ENCODE results near the gene VAMP2. TPM values are rescaled to one million over a fixed set of nuclear protein-coding genes. Genes with fewer than 3 reads are reported as not detected.

The VAMP2 gene
- total RNA-seq, 1 donor from 2014 or later, result 97.7 TPM

DNA sequence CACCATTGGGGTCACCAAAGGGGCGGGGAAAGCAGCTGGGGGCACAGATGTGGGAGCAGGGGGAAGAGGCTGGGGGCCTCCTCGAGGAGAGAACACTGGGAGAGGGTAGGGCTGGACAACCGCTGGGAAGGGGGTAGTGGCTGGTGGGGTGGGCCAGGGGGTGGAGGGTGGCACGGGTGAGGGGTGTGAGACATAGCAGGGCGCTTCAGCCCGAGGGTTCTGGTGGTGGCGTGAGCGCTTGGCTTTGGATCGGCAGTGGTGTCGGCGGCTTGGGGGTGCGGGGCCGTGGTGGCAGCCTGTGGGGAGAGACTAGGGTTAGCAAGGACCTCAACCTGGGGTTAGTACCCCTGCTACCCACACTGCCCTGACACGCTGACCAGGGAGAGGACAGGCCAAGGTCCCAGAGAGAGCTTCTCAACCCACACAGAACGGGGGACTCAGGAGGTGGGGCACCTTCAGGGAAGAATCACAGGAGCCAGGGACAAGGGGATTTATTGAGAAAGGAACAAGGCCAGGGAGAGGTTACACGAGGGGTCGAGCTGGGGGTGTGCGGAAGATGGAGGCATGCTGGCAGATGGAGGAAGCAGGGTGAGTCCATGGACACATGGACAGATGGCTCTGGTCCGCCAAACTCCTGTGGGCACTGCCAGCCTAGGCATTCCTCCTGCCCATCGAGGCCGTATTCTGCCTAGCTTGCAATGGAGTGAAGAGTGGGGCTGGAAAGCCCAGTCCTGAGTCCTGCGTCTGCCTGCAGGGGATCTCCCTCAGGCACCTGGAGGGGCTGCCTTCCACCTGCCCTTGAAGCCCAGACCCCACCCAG, 19.0 kb downstream of the VAMP2 start:
- Mint-ChIP-seq H3K4me1 (no peaks in the 10 kb centered on the region), H3K36me3 (ENCODE audit: low read depth) (peaks cover 70% of the 10 kb centered on the region), H3K4me3 (no peak overlapping the region), H3K27me3 (no peaks in the 10 kb centered on the region), H3K27ac (no peak overlapping the region), H3K9me3 (no peaks in the 10 kb centered on the region)
- DNase-seq, result no peak
- intact Hi-C loops (cut with micrococcal nuclease), result no loop called here
- no peak for ATAC-seq (ENCODE audit: low read depth)
- ChIA-PET CTCF (no interaction called here), POLR2A (interaction anchor here (0.7 to 1.1 kb wide), 2 partner anchors 13 to 48 kb away, joined by 3 to 5 read pairs; no protein-coding TSS in a partner anchor)
- TF ChIP-seq, protein P1, sequence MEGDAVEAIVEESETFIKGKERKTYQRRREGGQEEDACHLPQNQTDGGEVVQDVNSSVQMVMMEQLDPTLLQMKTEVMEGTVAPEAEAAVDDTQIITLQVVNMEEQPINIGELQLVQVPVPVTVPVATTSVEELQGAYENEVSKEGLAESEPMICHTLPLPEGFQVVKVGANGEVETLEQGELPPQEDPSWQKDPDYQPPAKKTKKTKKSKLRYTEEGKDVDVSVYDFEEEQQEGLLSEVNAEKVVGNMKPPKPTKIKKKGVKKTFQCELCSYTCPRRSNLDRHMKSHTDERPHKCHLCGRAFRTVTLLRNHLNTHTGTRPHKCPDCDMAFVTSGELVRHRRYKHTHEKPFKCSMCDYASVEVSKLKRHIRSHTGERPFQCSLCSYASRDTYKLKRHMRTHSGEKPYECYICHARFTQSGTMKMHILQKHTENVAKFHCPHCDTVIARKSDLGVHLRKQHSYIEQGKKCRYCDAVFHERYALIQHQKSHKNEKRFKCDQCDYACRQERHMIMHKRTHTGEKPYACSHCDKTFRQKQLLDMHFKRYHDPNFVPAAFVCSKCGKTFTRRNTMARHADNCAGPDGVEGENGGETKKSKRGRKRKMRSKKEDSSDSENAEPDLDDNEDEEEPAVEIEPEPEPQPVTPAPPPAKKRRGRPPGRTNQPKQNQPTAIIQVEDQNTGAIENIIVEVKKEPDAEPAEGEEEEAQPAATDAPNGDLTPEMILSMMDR (IDR thresholded peaks at IDR 0.05), result no peak

DNA sequence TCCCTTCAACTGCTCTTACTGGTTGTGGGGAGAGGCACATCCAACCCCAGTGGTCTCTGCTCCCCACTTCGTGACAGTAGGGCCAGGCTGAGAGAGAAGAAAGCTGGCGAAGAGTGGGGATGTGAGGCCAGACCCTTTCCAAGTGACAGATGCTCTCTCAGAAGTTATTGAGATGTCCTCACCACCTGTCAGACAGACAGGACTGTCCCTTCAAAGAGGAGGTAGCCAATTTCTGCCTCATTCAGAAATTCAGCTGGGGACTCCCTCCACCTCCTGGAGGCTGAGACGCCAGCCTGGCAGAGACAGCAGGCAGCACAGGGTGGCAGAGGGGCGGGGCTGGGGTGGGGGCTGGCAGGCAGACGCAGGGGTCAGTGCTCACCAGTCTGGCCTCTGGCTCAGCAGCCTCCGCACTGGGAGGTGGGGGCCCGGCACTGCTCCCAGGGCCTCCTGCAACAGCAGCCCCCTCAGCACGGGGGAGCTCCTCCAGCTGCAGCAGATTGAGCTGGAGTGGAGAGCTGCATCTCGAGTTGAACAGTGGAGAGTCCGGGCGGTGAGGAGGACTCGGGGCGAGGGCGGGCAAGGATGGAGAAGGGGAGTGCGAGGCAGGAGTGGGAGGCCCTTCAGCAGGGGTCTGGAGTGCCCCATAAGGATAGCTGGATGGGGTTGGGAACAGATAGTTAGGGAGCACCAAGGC, 19.7 kb downstream of the VAMP2 start:
- POLR2A ChIA-PET, result interaction anchor here (0.7 to 5.6 kb wide), 3 partner anchors 7 to 47 kb away, joined by 3 to 37 read pairs (median 5); no protein-coding TSS in a partner anchor
- ATAC-seq (ENCODE audit: low read depth) (no peak), DNase-seq (no peak)
- Mint-ChIP-seq H3K4me3 (no peak overlapping the region), H3K4me1 (no peaks in the 10 kb centered on the region), H3K27ac (no peak overlapping the region), H3K9me3 (no peaks in the 10 kb centered on the region), H3K36me3 (ENCODE audit: low read depth) (peaks cover 63% of the 10 kb centered on the region), H3K27me3 (no peaks in the 10 kb centered on the region)
- TF ChIP-seq, protein P1 (IDR thresholded peaks at IDR 0.05), result no peak
- CTCF ChIA-PET, result no interaction called here
- intact Hi-C loops (cut with micrococcal nuclease), result no loop called here

DNA sequence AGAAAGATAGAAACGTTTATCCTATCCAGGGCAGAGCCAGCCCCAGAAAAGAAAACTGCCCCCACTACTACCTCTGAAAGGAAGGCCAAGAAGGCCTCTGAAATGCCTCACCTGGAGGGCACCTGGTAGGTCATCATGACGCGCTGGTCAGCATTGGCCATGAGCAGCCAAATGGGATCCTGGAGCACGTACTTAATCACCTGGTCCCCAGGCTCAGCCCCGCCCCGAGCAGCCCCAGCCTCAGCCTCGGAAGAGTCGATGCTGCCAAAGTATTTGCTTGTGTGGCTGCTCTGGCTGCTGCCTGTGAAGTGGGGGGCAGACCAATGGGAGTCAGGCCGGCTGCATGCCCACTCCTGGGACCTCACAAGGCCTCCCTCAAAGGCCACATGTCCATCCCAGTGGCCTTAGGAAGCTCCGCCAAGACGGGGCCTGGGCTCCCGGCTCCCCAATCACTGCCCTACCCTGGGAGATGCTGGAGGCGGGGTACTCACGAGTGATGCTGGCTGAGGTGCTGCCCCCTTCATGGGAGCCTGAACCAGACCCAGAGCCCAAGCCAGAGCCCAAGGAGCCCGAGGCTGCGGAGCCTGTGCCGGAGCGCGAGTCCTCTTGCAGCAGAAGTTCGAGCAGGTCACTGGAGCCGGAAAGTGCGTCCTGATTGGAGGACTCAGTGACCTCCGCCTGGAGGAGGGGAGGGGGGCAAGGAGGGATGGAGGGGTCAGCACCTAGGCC, 20.4 kb downstream of the VAMP2 start:
- Mint-ChIP-seq H3K27me3 (no peaks in the 10 kb centered on the region), H3K36me3 (ENCODE audit: low read depth) (peaks cover 57% of the 10 kb centered on the region), H3K9me3 (no peaks in the 10 kb centered on the region), H3K4me1 (no peaks in the 10 kb centered on the region), H3K4me3 (no peak overlapping the region), H3K27ac (no peak overlapping the region)
- POLR2A ChIA-PET, result interaction anchor here (0.6 to 6.3 kb wide), 5 partner anchors 8 to 31 kb away, joined by 3 to 139 read pairs (median 37); partner anchors contain the start of gene PER1
- no peak for ATAC-seq (ENCODE audit: low read depth)
- CTCF ChIA-PET, result no interaction called here
- no peak for DNase-seq
- intact Hi-C loops (cut with micrococcal nuclease), result no loop called here
- TF ChIP-seq, protein P1 (IDR thresholded peaks at IDR 0.05), result no peak

DNA sequence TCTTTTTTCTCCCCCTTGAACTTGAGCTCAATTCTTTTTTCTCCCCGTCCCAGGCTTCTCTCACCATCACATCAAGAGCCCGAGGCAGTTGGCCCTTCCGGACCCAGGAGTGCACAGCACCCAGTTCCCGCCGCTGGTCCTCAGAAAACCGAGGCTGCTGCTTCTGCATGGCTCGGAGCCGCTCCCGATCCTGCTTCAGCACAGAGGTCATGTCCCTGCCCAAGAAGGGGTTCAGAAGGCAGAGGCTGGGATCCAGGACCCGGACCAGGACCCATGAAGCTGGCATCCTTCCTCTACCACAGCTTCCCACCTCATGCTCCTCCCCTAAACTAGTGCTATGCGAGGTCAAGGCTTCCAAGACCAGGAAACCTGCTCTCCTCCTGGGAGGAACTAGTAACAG, 21.0 kb downstream of the VAMP2 start:
- TF ChIP-seq, protein P1 (IDR thresholded peaks at IDR 0.05), result no peak
- H3K4me1 Mint-ChIP-seq, result no peaks in the 10 kb centered on the region
- ChIA-PET CTCF (no interaction called here), POLR2A (interaction anchor here (0.6 to 6.3 kb wide), 5 partner anchors 9 to 31 kb away, joined by 3 to 139 read pairs (median 37); partner anchors contain the start of gene PER1)
- ATAC-seq (ENCODE audit: low read depth) (no peak), DNase-seq (no peak)
- H3K27me3 Mint-ChIP-seq, result no peaks in the 10 kb centered on the region
- no peak overlapping the region for H3K27ac Mint-ChIP-seq
- no peaks in the 10 kb centered on the region for H3K9me3 Mint-ChIP-seq
- H3K4me3 Mint-ChIP-seq, result no peak overlapping the region
- peaks cover 52% of the 10 kb centered on the region for H3K36me3 Mint-ChIP-seq (ENCODE audit: low read depth)
- intact Hi-C loops (cut with micrococcal nuclease), result no loop called here

Data from activated B cell treated with CpG ODN at 0.5 μM for 24 hours (primary cell).